ENCODE measurements around the gene GDF7.

- TF ChIP-seq CTCF (IDR thresholded peaks at IDR 0.05 in 8 of 11, conservative IDR thresholded peaks at IDR 0.05 in 3 of 11): peak in 3 of 11 experiments; percentile 10 to 22 (median 20)
- peak in 2 of 3 donors; percentile 34 to 57 for TF ChIP-seq POLR2AphosphoS5 (IDR thresholded peaks at IDR 0.05)
- TF ChIP-seq POLR2A (IDR thresholded peaks at IDR 0.05): no peak
Observed at GRCh38 chr2:20675701-20676352, 8.9 kb downstream of the GDF7 start.
